ENCODE measurements around the gene JMJD7. TPM values are rescaled to one million over a fixed set of nuclear protein-coding genes. Genes with fewer than 3 reads are reported as not detected.

Gene JMJD7
- total RNA-seq, 4 donors from 2014 or later: 20.4 to 36.9 (median 30.5) TPM

DNA sequence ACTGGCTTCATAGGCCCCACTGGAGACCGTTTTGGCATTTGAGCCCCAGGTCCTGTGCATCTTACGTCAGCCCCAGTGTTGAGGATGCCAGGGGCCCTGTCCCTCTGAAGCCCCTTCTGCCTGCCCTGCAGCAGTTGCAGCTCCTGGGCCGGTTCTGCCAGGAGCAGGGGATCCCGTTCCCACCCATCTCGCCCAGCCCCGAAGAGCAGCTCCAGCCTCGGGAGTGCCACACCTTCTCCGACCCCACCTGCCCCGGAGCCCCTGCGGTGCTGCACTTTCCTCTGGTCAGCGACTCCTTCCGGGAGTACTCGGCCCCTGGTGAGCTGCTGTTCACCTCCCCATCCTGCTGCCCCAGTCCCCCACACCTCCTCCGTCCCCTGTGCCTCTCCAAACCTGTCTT is 19.3 kb downstream of the JMJD7 start:
- DNase-seq: no peak
- intact Hi-C loops (cut with DNase I): no loop called here
- H3K36me3 ChIP-seq: peaks cover 30 to 71% (median 46%) of the 10 kb centered on the region in 3 donors
- no peak overlapping the region for H3K4me3 ChIP-seq
- H3K27ac ChIP-seq: no peak overlapping the region
- WGBS, 2 donors: 77 to 91% methylated on average over 7 to 10 of the region's 14 CpGs
- H3K27me3 ChIP-seq: peaks cover 0 to 8% (median 0%) of the 10 kb centered on the region in 4 donors
- peaks cover 10 to 47% (median 13%) of the 10 kb centered on the region in 3 donors for H3K4me1 ChIP-seq
- no peaks in the 10 kb centered on the region for H3K9me3 ChIP-seq
- TF ChIP-seq POLR2A (IDR thresholded peaks at IDR 0.05): no peak
- TF ChIP-seq, protein P1, sequence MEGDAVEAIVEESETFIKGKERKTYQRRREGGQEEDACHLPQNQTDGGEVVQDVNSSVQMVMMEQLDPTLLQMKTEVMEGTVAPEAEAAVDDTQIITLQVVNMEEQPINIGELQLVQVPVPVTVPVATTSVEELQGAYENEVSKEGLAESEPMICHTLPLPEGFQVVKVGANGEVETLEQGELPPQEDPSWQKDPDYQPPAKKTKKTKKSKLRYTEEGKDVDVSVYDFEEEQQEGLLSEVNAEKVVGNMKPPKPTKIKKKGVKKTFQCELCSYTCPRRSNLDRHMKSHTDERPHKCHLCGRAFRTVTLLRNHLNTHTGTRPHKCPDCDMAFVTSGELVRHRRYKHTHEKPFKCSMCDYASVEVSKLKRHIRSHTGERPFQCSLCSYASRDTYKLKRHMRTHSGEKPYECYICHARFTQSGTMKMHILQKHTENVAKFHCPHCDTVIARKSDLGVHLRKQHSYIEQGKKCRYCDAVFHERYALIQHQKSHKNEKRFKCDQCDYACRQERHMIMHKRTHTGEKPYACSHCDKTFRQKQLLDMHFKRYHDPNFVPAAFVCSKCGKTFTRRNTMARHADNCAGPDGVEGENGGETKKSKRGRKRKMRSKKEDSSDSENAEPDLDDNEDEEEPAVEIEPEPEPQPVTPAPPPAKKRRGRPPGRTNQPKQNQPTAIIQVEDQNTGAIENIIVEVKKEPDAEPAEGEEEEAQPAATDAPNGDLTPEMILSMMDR (IDR thresholded peaks at IDR 0.05): no peak

DNA sequence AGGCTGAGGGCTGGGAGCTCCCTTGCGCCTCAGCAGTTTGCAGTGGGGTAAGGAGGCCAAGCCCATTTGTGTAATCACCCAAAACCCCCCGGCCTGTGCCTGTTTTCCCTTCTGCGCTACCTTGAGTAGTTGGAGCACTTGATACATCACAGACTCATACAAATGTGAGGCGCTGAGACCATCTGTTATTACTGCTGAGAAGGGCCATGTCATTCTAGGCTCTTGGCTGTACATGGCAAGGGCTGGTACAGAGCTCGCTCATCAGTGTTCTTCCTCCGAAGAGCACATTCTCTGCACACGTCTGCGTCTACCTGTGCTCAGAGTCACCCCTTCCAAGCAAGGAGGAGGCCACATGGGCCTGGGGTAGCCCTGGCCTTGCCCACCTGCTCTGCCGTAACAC is 20.1 kb downstream of the JMJD7 start:
- TF ChIP-seq, protein P1 (IDR thresholded peaks at IDR 0.05): no peak
- no peak for TF ChIP-seq POLR2A (IDR thresholded peaks at IDR 0.05)
- Histone ChIP-seq H3K27ac (peak overlapping the region in 2 of 4 donors; percentile 74 to 88), H3K4me3 (no peak overlapping the region), H3K4me1 (peaks cover 10 to 54% (median 13%) of the 10 kb centered on the region in 3 donors), H3K36me3 (peaks cover 30 to 63% (median 46%) of the 10 kb centered on the region in 3 donors), H3K9me3 (no peaks in the 10 kb centered on the region), H3K27me3 (peaks cover 0 to 15% (median 0%) of the 10 kb centered on the region in 4 donors)
- intact Hi-C loops (cut with DNase I): no loop called here
- DNase-seq: no peak
- 93% methylated on average over 7 of the region's 9 CpGs; no CpG with 5 or more reads in 1 of the 2 donors for WGBS, 2 donors

DNA sequence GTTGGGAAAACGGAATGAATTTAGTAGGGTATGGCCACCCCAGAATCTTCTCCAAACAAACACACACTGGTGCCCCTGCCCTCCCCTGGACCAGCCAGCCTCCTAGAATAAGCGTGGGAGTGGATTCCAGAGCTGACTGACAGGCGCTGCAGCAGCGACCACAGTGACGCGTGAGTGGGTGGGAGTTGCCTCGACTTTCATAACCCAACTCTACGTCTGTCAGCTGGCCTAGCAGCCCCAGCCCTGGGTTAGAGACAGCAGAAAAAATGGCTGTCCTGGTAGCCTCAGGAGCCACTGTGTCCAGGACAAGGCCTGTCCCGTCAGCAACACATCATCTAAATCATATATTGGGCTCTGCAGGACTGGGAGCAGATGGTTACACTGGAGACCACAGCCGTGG is 20.7 kb downstream of the JMJD7 start:
- peaks cover 10 to 61% (median 13%) of the 10 kb centered on the region in 3 donors for H3K4me1 ChIP-seq
- peak overlapping the region; percentile 68 to 88 (median 75) for H3K27ac ChIP-seq
- no peak overlapping the region for H3K4me3 ChIP-seq
- no peaks in the 10 kb centered on the region for H3K9me3 ChIP-seq
- peaks cover 0 to 22% (median 0%) of the 10 kb centered on the region in 4 donors for H3K27me3 ChIP-seq
- DNase-seq: no peak
- no peak for TF ChIP-seq POLR2A (IDR thresholded peaks at IDR 0.05)
- TF ChIP-seq, protein P1 (IDR thresholded peaks at IDR 0.05): no peak
- H3K36me3 ChIP-seq: peaks cover 30 to 57% (median 46%) of the 10 kb centered on the region in 3 donors
- intact Hi-C loops (cut with DNase I): no loop called here
- WGBS, 2 donors: 36 to 48% methylated on average over 4 to 6 of the region's 10 CpGs

DNA sequence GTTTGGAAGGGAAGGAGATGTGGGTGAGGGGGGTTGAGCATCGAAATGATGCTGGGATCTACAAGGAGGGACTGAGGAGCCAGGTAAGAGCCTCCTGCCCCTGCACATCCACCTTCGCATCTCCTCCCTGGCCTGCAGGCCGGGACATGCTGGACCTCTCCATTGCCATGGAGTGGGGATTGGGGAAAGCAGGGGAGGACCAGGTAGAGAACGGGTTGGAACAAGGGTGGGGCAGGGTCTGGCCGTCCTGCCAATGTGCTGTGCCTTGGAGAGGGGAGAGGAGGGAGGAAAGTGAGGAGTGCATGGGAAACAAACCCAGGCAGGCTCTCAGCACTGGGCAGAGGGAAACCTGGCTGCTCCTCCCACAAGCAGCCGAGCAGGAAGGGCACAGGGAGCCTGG is 21.3 kb downstream of the JMJD7 start:
- Histone ChIP-seq H3K36me3 (peaks cover 24 to 51% (median 46%) of the 10 kb centered on the region in 3 donors), H3K27ac (peak overlapping the region; percentile 68 to 88 (median 75)), H3K27me3 (peaks cover 0 to 28% (median 0%) of the 10 kb centered on the region in 4 donors), H3K4me3 (no peak overlapping the region), H3K4me1 (peaks cover 10 to 67% (median 13%) of the 10 kb centered on the region in 3 donors), H3K9me3 (no peaks in the 10 kb centered on the region)
- TF ChIP-seq POLR2A (IDR thresholded peaks at IDR 0.05): no peak
- TF ChIP-seq, protein P1 (IDR thresholded peaks at IDR 0.05): no peak
- DNase-seq: no peak
- intact Hi-C loops (cut with DNase I): no loop called here
- 15 to 25% methylated on average over 2 to 4 of the region's 6 CpGs for WGBS, 2 donors

DNA sequence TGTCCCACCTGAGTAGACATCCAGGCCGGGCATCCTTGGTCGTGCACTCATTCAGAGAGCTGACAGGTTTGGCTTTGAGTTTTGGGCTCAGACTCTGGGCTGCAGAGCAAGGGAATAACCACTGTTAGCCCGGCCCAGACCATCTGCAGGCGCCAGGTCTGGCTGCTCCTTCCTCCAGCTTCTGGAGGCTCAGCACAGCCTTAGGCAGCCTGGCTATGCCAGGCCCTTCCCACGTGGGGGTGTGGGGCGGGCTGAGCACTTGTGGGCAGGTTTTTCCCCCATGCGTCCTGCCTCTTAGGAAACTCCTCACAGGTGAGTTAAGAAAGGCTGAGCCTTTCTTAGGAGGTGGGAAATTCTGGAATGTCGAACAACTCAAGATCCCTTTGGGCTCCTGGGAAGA is 22.0 kb downstream of the JMJD7 start:
- Histone ChIP-seq H3K4me3 (no peak overlapping the region), H3K27ac (peak overlapping the region; percentile 68 to 88 (median 75)), H3K4me1 (peaks cover 10 to 73% (median 13%) of the 10 kb centered on the region in 3 donors), H3K36me3 (peaks cover 21 to 44% (median 40%) of the 10 kb centered on the region in 3 donors), H3K9me3 (no peaks in the 10 kb centered on the region), H3K27me3 (peaks cover 0 to 34% (median 0%) of the 10 kb centered on the region in 4 donors)
- DNase-seq: no peak
- WGBS, 2 donors: 55% methylated on average over 2 of the region's 8 CpGs; no CpG with 5 or more reads in 1 of the 2 donors
- intact Hi-C loops (cut with DNase I): no loop called here
- no peak for TF ChIP-seq POLR2A (IDR thresholded peaks at IDR 0.05)
- TF ChIP-seq, protein P1 (IDR thresholded peaks at IDR 0.05): no peak
